Spleen (tissue), 7 donors: ENCODE measurements around the gene CATSPER4.

Experiments
- POLR2A ChIP-seq, 3 donors: fragments of 450-650 bp; IDR thresholded peaks; one replicate each; pipeline ENCODE4 v1.5.1; 2017; ENCODE audit warnings: antibody characterized with exemption in 3 of 3, mild to moderate bottlenecking in 1 of 3
- POLR2AphosphoS5 ChIP-seq, 3 donors: sonication (generic); formaldehyde crosslinking; IDR thresholded peaks; one replicate each; pipeline ENCODE4 v1.5.1; 2017; ENCODE audit warnings: antibody characterized with exemption in 3 of 3
- TF ChIP-seq, protein P1 (sequence below), 11 experiments: fragments of 200-600 bp in 7 of 11; fragments of 450-650 bp in 4 of 11; sonication (generic) in 4 of 11; IDR thresholded peaks in 8 of 11; conservative IDR thresholded peaks in 3 of 11; 1 replicate in 7 of 11; 2 replicates in 4 of 11; pipeline versions ENCODE4 v1.4.0 to v1.8.0; 2016 to 2021; ENCODE audit warnings: antibody characterized with exemption in 11 of 11, inconsistent platforms in 4 of 11, mild to moderate bottlenecking in 1 of 11
- donor health status: DM: no; HTN: no; CAD: no; lungs with moderate emphysema.
- donor health status: DM: no; HTN: no; CAD: no.
- donor health status: DM: no; HTN: no; CAD: no.

- TF ChIP-seq, protein P1, sequence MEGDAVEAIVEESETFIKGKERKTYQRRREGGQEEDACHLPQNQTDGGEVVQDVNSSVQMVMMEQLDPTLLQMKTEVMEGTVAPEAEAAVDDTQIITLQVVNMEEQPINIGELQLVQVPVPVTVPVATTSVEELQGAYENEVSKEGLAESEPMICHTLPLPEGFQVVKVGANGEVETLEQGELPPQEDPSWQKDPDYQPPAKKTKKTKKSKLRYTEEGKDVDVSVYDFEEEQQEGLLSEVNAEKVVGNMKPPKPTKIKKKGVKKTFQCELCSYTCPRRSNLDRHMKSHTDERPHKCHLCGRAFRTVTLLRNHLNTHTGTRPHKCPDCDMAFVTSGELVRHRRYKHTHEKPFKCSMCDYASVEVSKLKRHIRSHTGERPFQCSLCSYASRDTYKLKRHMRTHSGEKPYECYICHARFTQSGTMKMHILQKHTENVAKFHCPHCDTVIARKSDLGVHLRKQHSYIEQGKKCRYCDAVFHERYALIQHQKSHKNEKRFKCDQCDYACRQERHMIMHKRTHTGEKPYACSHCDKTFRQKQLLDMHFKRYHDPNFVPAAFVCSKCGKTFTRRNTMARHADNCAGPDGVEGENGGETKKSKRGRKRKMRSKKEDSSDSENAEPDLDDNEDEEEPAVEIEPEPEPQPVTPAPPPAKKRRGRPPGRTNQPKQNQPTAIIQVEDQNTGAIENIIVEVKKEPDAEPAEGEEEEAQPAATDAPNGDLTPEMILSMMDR (IDR thresholded peaks at IDR 0.05 in 8 of 11, conservative IDR thresholded peaks at IDR 0.05 in 3 of 11): no peak
- TF ChIP-seq POLR2A (IDR thresholded peaks at IDR 0.05) (no peak), POLR2AphosphoS5 (IDR thresholded peaks at IDR 0.05) (no peak)
Observed at GRCh38 chr1:26197813-26198212, 7.4 kb downstream of the CATSPER4 start.
